Measurements from ENCODE around the gene POGLUT2.

POGLUT2 gene

DNA sequence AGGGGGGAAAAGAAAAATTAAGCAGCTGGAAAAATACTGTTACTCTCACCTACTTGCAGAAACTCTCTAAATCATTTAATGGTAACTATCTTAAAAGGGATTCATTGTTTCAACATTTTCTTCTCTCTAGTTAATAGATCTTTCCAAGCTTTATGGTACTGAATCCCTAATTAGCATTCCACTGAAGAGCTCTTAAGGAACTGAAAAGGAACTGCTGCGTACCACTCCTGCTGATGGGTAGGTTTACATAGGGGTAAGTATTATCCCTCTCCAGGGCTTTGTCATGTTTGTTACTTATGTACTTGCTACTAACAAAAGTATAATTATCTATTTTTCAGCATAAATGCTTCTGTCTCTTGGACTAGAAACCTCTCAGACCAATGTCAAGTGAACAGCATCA lies 37.7 kb downstream of the POGLUT2 start:
- Histone ChIP-seq H3K9me3 (ENCODE audit: control insufficient read depth, insufficient read depth, low read depth, low read length) (no peaks in the 10 kb centered on the region), H3K27me3 (ENCODE audit: control insufficient read depth, insufficient read depth, low read length) (no peaks in the 10 kb centered on the region), H3K4me1 (ENCODE audit: control insufficient read depth, insufficient read depth, low read length) (no peaks in the 10 kb centered on the region), H3K27ac (ENCODE audit: low read depth, low read length) (no peak overlapping the region), H3K36me3 (ENCODE audit: control insufficient read depth, insufficient read depth, low read length) (0 out of 2 replicates have a peak, but pooled peaks cover under 1% of the 10 kb centered on the region), H3K4me3 (ENCODE audit: low read depth, low read length) (no peak overlapping the region), H3K9ac (ENCODE audit: low read length) (no peak overlapping the region)

DNA sequence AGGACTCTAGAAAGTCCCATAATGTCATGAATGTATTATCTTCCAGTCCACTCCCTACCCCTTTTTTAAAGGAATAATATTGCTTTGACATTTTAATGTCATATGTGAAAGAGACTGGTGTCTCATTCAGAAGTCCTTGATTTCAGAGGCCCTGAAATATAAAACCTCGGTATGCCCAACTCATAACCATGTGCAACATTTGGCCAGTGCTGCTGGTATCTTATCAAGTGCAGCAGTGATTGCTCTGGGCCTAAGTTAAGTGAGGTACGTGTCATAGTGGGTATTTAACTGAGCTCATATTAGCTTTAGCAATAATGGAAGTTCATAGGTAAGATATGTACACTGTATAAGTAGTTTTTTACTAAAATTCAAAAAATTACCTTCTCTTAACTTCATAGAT lies 39.9 kb downstream of the POGLUT2 start:
- Histone ChIP-seq H3K9me3 (ENCODE audit: control insufficient read depth, insufficient read depth, low read depth, low read length) (no peaks in the 10 kb centered on the region), H3K36me3 (ENCODE audit: control insufficient read depth, insufficient read depth, low read length) (no peaks in the 10 kb centered on the region), H3K27me3 (ENCODE audit: control insufficient read depth, insufficient read depth, low read length) (no peaks in the 10 kb centered on the region), H3K9ac (ENCODE audit: low read length) (no peak overlapping the region), H3K4me1 (ENCODE audit: control insufficient read depth, insufficient read depth, low read length) (no peaks in the 10 kb centered on the region), H3K27ac (ENCODE audit: low read depth, low read length) (no peak overlapping the region), H3K4me3 (ENCODE audit: low read depth, low read length) (no peak overlapping the region)

DNA sequence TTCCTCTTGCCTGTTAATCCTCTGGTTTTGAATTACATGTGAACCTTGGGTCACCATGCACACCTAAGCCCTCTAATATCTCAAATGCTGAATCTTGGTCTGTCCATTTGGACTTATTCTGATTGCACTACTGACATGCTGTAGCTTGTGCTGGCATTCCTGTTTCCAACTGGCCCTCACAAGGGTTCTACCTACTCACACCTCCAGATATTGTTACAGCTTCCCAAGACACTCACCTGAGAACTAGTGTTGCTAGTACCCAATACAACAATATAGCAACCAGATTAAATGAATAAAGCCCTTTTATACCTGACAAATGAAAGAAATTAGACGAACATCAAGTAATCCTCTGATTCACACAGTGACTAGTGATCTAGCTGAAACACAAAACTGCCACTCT lies 41.8 kb downstream of the POGLUT2 start:
- H3K9me3 ChIP-seq (ENCODE audit: control insufficient read depth, insufficient read depth, low read depth, low read length) = no peaks in the 10 kb centered on the region

DNA sequence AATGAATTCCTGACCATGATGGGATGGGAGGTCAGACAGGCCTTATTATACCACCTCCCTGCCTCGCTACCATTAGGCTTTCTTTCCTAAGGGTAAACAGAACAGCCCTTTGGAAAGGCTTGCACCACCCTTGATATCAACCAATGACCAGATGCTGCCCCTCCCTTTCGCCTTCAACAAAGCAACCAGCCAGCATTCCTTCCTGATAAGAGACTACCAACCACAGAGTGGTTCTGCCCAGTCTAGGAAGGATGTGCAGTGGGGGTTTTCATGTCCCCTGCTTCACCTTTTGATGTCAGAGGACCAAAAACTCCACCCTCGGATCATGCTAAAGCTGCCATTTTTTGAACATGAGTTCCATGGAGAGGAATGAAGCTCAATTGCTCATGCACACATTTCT lies 46.9 kb downstream of the POGLUT2 start:
- Histone ChIP-seq H3K36me3 (ENCODE audit: control insufficient read depth, insufficient read depth, low read length) (no peaks in the 10 kb centered on the region), H3K27me3 (ENCODE audit: control insufficient read depth, insufficient read depth, low read length) (no peaks in the 10 kb centered on the region), H3K4me1 (ENCODE audit: control insufficient read depth, insufficient read depth, low read length) (no peaks in the 10 kb centered on the region), H3K9me3 (ENCODE audit: control insufficient read depth, insufficient read depth, low read depth, low read length) (no peaks in the 10 kb centered on the region), H3K27ac (ENCODE audit: low read depth, low read length) (no peak overlapping the region), H3K4me3 (ENCODE audit: low read depth, low read length) (no peak overlapping the region), H3K9ac (ENCODE audit: low read length) (no peak overlapping the region)

More for the DNA sequence above, 41.8 kb downstream of the POGLUT2 start:
- H3K27ac ChIP-seq (ENCODE audit: low read depth, low read length) = no peak overlapping the region
- no peaks in the 10 kb centered on the region for H3K4me1 ChIP-seq (ENCODE audit: control insufficient read depth, insufficient read depth, low read length)
- H3K9ac ChIP-seq (ENCODE audit: low read length) = no peak overlapping the region
- H3K36me3 ChIP-seq (ENCODE audit: control insufficient read depth, insufficient read depth, low read length) = no peaks in the 10 kb centered on the region
- H3K4me3 ChIP-seq (ENCODE audit: low read depth, low read length) = no peak overlapping the region
- H3K27me3 ChIP-seq (ENCODE audit: control insufficient read depth, insufficient read depth, low read length) = no peaks in the 10 kb centered on the region

DNA sequence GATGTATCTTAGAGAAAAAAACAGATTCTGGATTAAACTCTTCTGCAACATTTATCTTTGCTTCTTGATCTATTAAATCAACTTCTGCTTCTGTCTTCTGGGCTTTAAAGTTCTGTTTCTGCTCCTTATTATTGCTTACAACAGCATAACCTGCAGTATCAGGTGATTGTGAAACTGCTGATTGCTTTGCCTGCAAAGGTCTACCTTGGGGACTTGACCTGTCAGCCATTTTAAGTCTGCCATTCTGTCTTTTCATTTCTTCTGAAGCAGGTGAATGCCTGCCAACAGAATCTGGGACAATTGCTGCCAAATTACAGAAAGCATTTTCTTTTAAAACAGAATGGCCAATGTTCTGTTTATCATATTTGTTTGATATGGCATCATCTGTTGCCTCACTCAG lies 56.3 kb downstream of the POGLUT2 start:
- no peaks in the 10 kb centered on the region for H3K9me3 ChIP-seq (ENCODE audit: control insufficient read depth, insufficient read depth, low read depth, low read length)
- no peak overlapping the region for H3K9ac ChIP-seq (ENCODE audit: low read length)
- no peaks in the 10 kb centered on the region for H3K36me3 ChIP-seq (ENCODE audit: control insufficient read depth, insufficient read depth, low read length)
- no peak overlapping the region for H3K27ac ChIP-seq (ENCODE audit: low read depth, low read length)
- no peak overlapping the region for H3K4me3 ChIP-seq (ENCODE audit: low read depth, low read length)
- no peaks in the 10 kb centered on the region for H3K4me1 ChIP-seq (ENCODE audit: control insufficient read depth, insufficient read depth, low read length)
- peaks cover 12% of the 10 kb centered on the region; the same call in 1 of the 2 replicates for H3K27me3 ChIP-seq (ENCODE audit: control insufficient read depth, insufficient read depth, low read length)

DNA sequence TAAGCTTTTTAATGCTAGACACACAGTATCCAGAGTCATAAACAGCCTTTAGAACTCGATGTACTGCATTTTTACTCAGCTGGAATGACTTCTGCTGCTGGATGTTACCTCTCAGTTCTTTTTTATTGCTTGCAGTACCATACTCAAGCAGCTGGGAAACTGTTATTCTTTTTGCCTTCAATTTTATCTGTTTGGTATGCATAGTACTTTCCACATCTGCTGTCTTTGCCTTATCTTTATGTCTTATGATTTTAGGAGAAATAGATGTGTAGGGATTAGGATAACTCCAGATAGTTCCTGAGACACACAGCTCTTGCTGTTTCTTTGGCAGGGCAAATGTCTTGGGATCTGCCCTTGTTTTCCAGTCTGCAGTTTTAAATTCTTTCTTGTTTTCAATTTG lies 56.7 kb downstream of the POGLUT2 start:
- no peak overlapping the region for H3K27ac ChIP-seq (ENCODE audit: low read depth, low read length)

More for the DNA sequence above, 56.7 kb downstream of the POGLUT2 start:
- Histone ChIP-seq H3K4me3 (ENCODE audit: low read depth, low read length) (no peak overlapping the region), H3K9ac (ENCODE audit: low read length) (no peak overlapping the region), H3K27me3 (ENCODE audit: control insufficient read depth, insufficient read depth, low read length) (peaks cover 16% of the 10 kb centered on the region; the same call in 1 of the 2 replicates), H3K9me3 (ENCODE audit: control insufficient read depth, insufficient read depth, low read depth, low read length) (no peaks in the 10 kb centered on the region), H3K4me1 (ENCODE audit: control insufficient read depth, insufficient read depth, low read length) (no peaks in the 10 kb centered on the region), H3K36me3 (ENCODE audit: control insufficient read depth, insufficient read depth, low read length) (no peaks in the 10 kb centered on the region)
